Large intestine (tissue), 3 donors: ENCODE results near the gene SLC18A3. TPM values are rescaled to one million over a fixed set of nuclear protein-coding genes. Genes with fewer than 3 reads are reported as not detected.
A peak's percentile ranks its signal among the peaks of the same experiment; 100 is the strongest.

Source experiments
- DNase-seq, 2 donors: peaks; one replicate each; pipeline versions ENCODE4 v3.0.0 to v3.0.0-alpha.2; 2013
- H3K27ac ChIP-seq: one replicate; pipeline ENCODE4 v1.5.1; 2013; ENCODE audit warnings: low read length
- H3K27me3 ChIP-seq: 2 replicates; pipeline ENCODE4 v1.6.1; 2013; ENCODE audit warnings: low read length; ENCODE audit not compliant: control insufficient read depth, insufficient read depth
- H3K36me3 ChIP-seq: 2 replicates; pipeline ENCODE4 v1.6.1; 2013; ENCODE audit warnings: low read length; ENCODE audit not compliant: control insufficient read depth, insufficient read depth
- H3K4me1 ChIP-seq: one replicate; pipeline ENCODE4 v1.6.1; 2013; ENCODE audit warnings: low read length; ENCODE audit not compliant: control insufficient read depth, insufficient read depth
- H3K4me3 ChIP-seq: one replicate; pipeline ENCODE4 v1.5.1; 2013; ENCODE audit warnings: low read length
- H3K9me3 ChIP-seq: one replicate; pipeline ENCODE4 v1.6.1; 2013; ENCODE audit warnings: mild to moderate bottlenecking, low read depth, low read length, moderate library complexity; ENCODE audit not compliant: control insufficient read depth
- WGBS: methylation state at CpG from one replicate; pipeline ENCODE4 v1.1.5; 2013; ENCODE audit warnings: low lambda C conversion rate; ENCODE audit not compliant: insufficient coverage; 5-methylcytosine and 5-hydroxymethylcytosine counted together
- polyA plus RNA-seq: library from polyadenylated mRNA; unstranded; fragments of 120-200 nt; gene quantifications from one replicate; pipeline ENCODE4 v1.2.1, GENCODE V29; 2013

Gene SLC18A3
- polyA plus RNA-seq, 1 donor = 3.5 TPM

DNA sequence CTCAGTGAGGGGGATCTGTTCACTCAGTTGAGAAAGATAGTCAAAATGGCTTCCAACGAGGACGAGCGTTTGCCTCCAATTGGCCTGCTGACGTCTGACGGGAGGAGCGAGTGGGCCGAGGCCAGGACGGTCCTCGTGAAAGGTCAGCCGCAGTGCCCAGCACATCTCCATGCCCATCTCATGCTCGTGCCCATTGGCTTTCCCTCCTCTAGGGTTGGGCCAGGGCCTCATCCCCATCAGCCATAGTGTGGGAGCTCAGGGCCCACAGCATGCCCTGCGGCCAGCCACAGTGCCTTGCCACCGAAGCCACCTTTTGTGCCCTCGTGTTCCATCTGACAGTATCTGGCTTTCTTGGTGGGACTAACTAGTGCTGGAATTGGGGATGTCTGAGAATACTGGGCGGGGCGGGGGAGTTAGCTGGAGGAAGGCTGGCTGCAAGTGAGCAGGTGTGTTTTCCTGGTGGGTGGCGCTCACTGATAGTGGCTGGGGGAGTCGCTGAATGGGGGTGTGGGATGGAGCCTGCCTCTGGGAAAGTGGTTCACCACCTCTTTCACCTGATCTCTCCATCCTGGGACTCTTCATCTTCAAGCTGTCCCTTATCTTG lies 17.6 kb downstream of the SLC18A3 start:
- no peak overlapping the region for H3K4me3 ChIP-seq
- no peaks in the 10 kb centered on the region for H3K36me3 ChIP-seq
- no peak overlapping the region for H3K27ac ChIP-seq
- WGBS = no CpG with 5 or more reads among the region's 18 CpGs
- no peaks in the 10 kb centered on the region for H3K9me3 ChIP-seq
- DNase-seq = no peak
- peaks cover 8% of the 10 kb centered on the region for H3K27me3 ChIP-seq
- H3K4me1 ChIP-seq = no peaks in the 10 kb centered on the region

DNA sequence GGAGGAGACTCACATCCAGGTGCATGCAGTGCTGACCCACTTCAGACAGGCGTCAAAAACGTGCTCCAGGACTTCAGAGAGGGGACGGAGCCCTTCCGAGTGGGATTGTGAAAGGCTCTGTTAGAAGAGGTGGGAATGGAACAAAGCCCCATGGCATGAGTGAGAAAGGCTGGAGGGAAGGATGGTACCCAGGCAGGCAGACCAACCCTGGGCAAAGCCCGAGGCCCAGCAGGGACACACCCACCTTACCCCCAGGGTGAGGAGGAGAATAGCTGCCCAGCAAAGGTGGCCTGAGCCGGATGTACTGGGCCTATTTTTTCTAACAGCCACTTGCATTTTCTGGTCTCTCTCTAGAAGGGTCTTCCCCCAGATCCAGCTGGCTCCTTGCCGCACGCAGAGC lies 18.5 kb downstream of the SLC18A3 start:
- H3K27me3 ChIP-seq = peaks cover 8% of the 10 kb centered on the region
- H3K4me1 ChIP-seq = no peaks in the 10 kb centered on the region
- H3K27ac ChIP-seq = no peak overlapping the region
- H3K9me3 ChIP-seq = no peaks in the 10 kb centered on the region
- H3K4me3 ChIP-seq = no peak overlapping the region
- WGBS = no CpG with 5 or more reads among the region's 8 CpGs
- H3K36me3 ChIP-seq = no peaks in the 10 kb centered on the region
- no peak for DNase-seq

DNA sequence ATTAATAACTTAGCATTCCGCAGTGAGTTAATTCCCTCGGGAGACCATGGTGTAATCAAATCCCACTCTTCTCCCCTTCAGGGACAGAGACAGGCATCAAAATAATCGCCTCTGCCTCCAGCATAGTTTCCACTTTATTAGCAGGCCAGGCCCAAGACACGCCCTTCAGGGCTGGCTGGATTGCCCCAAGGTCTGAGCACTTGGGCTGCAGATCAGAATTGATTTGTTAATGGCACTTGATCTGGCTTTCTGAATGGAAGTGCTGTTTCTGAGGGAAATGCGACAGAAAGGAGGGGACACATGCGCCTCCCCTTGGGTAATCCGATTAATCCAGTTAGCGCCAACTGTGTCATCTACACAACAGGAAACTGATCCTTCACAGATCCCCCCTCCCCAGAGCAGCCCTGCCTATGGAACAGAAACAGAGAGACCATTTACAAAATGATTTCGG lies 19.3 kb downstream of the SLC18A3 start:
- H3K9me3 ChIP-seq = no peaks in the 10 kb centered on the region
- no peak overlapping the region for H3K4me3 ChIP-seq
- H3K4me1 ChIP-seq = peaks cover 2% of the 10 kb centered on the region
- DNase-seq = no peak
- peaks cover 13% of the 10 kb centered on the region for H3K27me3 ChIP-seq
- H3K36me3 ChIP-seq = no peaks in the 10 kb centered on the region
- no peak overlapping the region for H3K27ac ChIP-seq
- no CpG with 5 or more reads among the region's 9 CpGs for WGBS

GRCh38 chr10:49631975-49632374 lies 21.9 kb downstream of the SLC18A3 start:
- H3K36me3 ChIP-seq = no peaks in the 10 kb centered on the region
- H3K4me3 ChIP-seq = no peak overlapping the region
- DNase-seq = no peak
- H3K9me3 ChIP-seq = no peaks in the 10 kb centered on the region
- H3K4me1 ChIP-seq = peaks cover 2% of the 10 kb centered on the region
- peaks cover 11% of the 10 kb centered on the region for H3K27me3 ChIP-seq
- H3K27ac ChIP-seq = no peak overlapping the region
- no CpG with 5 or more reads among the region's 6 CpGs for WGBS

- Histone ChIP-seq H3K36me3 (no peaks in the 10 kb centered on the region), H3K4me3 (no peak overlapping the region), H3K4me1 (peaks cover 2% of the 10 kb centered on the region), H3K9me3 (no peaks in the 10 kb centered on the region), H3K27ac (no peak overlapping the region), H3K27me3 (peaks cover 14% of the 10 kb centered on the region)
- no CpG with 5 or more reads among the region's 12 CpGs for WGBS
- DNase-seq = no peak
Measured at GRCh38 chr10:49632406-49633317, 22.6 kb downstream of the SLC18A3 start.

DNA sequence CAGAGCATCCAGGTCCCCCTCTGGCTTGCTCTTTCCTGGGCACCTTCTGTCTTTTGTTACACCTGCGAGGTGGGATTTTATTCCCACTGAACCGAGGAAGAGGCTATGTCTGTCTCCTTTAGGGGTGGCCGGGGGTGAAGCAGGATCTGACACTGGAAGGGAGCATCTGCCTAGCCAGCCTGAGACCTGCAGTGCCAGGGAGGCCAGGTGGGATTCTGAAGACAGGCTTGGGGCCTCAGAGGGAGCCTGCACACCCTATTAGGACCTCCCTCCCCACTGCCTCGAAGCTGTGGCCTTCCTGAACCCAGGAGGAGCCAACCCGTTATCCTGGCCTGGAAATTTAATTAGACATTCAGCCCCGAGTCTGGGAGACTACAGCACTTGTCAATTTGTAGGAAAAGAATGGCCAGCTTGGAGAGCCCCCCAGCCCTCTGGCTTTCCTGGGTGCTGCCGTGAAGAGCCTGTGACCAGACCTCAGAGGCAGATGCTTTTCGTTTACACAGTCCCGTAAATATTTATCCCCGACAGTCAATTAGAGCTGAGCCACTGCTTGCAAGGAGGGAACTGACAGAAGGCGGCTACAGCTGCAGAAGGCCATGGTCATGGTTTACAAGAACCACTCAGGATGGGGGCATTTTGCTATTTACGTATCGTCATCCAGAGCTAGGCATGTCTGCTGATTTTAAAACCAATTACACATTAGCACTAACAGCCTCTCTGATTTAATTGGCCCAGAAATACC lies 23.4 kb downstream of the SLC18A3 start:
- WGBS = no CpG with 5 or more reads among the region's 13 CpGs
- Histone ChIP-seq H3K9me3 (no peaks in the 10 kb centered on the region), H3K36me3 (no peaks in the 10 kb centered on the region), H3K4me3 (no peak overlapping the region), H3K27ac (no peak overlapping the region), H3K27me3 (peaks cover 14% of the 10 kb centered on the region), H3K4me1 (peaks cover 2% of the 10 kb centered on the region)
- peak in 1 of 2 donors; percentile 59 for DNase-seq

DNA sequence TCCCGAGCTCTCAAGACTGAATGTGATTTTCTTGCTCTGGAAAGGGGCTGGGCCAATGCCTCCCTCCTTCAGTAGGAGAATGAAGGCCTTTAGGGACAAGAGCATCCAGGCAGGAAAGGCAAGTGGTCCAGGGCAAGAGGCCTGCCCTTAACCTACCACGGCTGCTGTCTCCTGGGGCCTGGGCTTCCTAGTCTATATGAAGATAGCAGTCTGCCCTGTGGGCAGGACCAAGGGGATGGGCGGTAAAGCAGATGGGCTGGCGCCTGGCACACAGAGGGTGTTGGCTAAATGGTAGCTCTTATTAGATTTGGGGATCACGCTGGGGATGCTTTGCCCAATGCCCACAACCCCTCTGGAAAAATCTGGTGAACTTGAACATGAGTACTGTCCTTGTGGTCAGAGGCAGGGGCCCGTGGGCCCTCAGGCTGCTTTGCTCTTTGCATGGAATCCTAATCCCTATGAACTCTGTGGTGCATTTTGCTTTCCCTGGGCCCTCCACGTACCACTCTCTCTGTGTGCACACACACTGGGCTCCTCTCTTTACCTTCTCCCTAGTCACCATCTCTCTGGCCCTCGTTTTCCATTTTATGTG lies 24.1 kb downstream of the SLC18A3 start:
- H3K36me3 ChIP-seq = no peaks in the 10 kb centered on the region
- H3K4me1 ChIP-seq = peaks cover 2% of the 10 kb centered on the region
- DNase-seq = no peak
- no peak overlapping the region for H3K27ac ChIP-seq
- no peak overlapping the region for H3K4me3 ChIP-seq
- H3K27me3 ChIP-seq = peaks cover 14% of the 10 kb centered on the region
- WGBS = no CpG with 5 or more reads among the region's 8 CpGs
- H3K9me3 ChIP-seq = no peaks in the 10 kb centered on the region

DNA sequence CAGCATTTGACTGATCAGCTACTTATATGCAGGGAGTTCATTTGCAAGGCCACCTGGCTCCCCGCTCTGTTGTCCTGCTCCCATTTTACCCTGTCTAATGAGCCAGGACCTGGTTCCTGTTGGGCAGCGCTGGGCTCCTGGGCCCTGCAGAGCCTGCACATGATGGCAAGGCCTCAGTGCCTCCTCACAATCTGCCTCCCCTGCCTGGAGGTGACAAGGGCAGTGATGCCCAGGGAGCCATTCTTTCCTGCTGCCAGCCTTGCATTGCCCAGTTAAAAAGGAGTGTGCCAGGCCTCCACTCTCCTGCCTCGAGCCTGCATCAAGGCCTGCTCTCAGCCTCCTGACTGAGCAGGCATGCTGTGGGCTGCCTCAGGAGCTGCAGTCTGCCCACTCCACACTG lies 32.2 kb downstream of the SLC18A3 start:
- H3K4me1 ChIP-seq = no peaks in the 10 kb centered on the region
- H3K36me3 ChIP-seq = no peaks in the 10 kb centered on the region
- DNase-seq = no peak
- H3K27ac ChIP-seq = no peak overlapping the region
- no peaks in the 10 kb centered on the region for H3K9me3 ChIP-seq
- WGBS = no CpG with 5 or more reads among the region's 3 CpGs
- peaks cover 15% of the 10 kb centered on the region for H3K27me3 ChIP-seq
- no peak overlapping the region for H3K4me3 ChIP-seq

DNA sequence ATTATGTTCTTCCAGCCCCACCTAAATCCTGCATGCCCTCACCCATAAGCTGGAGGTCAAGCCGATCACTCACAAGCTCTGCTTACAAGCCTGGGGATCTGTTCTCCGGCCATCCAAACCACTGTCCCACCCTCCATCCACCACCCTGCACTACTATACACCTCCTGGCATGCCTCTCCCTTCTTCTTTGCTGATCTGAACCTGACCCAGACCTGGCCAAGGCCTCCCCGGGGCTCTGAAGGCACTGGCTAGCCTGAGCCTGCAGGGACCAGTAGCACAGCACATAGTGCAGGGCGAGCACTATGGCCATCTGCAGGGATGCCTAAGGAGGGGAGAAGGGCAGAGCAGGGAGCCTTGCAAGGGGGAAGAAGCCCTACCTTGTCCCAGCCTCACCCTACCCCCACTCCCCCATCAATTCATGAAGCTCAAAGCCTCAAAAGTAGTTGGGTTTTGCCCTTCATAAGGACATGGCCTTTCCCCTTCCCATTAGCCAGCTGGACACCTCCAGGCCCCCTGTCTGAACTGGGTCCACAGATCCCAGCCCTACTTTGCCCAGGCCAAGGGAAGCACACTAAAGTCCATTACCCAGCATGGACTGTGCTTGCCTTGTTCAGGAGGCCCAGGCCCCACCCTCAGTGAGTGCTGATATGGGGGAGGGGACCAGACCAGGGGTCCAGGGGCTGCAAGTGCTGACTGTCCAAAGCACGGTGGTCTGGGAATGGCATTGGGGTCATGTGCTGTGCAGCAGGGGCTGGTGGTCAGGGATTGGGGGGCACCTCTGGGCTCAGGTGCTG lies 33.3 kb downstream of the SLC18A3 start:
- no peaks in the 10 kb centered on the region for H3K36me3 ChIP-seq
- no peak overlapping the region for H3K27ac ChIP-seq
- no peak overlapping the region for H3K4me3 ChIP-seq
- H3K27me3 ChIP-seq = peaks cover 13% of the 10 kb centered on the region
- DNase-seq = no peak
- no peaks in the 10 kb centered on the region for H3K4me1 ChIP-seq
- WGBS = no CpG with 5 or more reads among the region's 5 CpGs
- H3K9me3 ChIP-seq = no peaks in the 10 kb centered on the region
